GM19043 (cell line): ENCODE data around the gene CLDN34.
A peak's percentile ranks its signal among the peaks of the same experiment; 100 is the strongest.

ENCODE experiments used
- ATAC-seq: cut with Tn5 transposase; IDR thresholded peaks from one replicate; pipeline ENCODE4 v1.9.1; 2021; ENCODE audit warnings: low read depth; ENCODE audit not compliant: unreplicated experiment

The CLDN34 gene

GRCh38 chrX:9980401-9980800, 13.2 kb downstream of the CLDN34 start:
- ATAC-seq, result no peak

DNA sequence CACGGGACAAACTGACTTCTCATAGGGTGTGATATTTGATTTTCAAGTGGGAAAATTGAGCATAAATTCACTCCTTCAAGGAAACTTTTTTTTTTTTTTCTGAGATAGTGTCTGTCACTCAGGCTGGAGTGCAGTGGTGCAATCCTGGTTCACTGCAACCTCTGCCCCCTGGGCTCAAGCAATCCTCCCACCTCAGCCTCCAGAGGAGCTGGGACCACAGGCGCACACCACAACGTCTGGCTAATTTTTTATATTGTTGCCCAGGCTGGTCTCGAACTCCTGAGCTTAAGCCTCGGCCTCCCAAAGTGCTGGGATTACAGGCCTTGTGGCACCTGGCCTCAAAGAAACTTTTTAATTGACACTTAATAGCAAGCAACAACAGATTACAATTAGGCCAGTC, 13.8 kb downstream of the CLDN34 start:
- no peak for ATAC-seq

GRCh38 chrX:9983441-9983840, 16.3 kb downstream of the CLDN34 start:
- no peak for ATAC-seq

- ATAC-seq, result no peak
Observed at GRCh38 chrX:9983846-9984245, 16.7 kb downstream of the CLDN34 start.

DNA sequence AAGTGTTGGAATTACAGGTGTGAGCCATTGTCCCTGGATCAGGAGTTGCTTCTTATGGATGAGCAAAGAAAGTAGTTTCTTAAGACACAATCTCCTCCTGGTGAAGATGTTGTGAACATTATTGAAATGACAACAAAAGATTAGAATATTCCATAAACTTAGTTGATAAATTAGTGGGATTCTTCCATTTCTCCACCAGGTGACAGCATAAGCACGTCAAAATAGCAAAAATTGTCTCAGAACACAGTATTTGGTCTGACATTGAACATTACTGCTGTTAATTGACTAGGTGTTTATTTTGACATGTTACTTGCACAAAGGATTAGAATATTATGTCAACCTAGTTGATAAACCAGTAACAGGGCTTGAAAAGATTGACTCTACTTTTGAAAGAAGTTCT, 21.6 kb downstream of the CLDN34 start:
- ATAC-seq, result no peak

GRCh38 chrX:9992061-9992460, 24.9 kb downstream of the CLDN34 start:
- ATAC-seq, result no peak

- no peak for ATAC-seq
Observed at GRCh38 chrX:9992724-9993123, 25.6 kb downstream of the CLDN34 start.

DNA sequence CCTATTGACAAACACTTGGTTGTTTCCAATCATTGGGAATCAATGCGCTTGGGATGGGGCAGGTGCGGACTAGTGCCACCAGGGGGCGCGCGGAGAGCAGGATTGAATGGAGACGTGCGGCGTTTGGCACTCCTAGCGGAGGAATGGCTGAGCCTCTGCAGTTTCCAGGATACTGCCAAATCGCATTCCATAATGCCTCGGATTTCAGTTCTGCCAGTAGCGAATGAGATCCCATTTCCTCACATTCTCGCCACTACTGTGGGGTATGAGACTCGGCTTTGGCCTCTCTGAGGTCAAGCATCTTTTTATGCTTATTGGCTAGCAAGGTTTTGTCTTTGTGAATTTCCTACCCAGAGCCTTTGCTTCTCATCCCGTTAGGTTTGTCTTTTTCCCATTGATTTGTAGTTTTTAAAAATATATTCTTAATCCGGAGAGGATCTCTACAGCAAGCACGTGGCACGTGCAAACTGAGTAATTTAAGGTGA, 28.7 kb downstream of the CLDN34 start:
- peak; percentile 68 for ATAC-seq

- ATAC-seq, result no peak
Observed at GRCh38 chrX:9997041-9997440, 29.9 kb downstream of the CLDN34 start.

DNA sequence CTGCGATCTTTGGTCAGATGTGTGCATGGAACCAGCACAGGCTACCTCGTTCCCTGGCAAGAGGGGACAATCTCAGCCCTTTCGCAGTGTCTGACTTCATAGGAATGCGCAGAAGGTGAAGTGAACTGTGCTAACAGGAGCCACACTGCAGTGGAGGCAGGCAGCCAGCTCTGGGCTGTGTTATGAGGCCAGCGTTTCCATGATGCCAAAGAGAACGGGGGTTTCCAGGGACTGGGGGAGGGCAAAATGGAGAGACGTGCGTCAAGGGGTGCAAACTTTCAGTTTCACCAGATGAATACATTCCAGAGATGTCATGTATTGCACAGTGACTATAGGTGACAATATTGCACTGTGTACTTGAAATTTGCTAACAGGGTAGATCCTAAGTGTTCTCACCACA, 30.4 kb downstream of the CLDN34 start:
- ATAC-seq, result no peak

- ATAC-seq, result no peak
Observed at GRCh38 chrX:10001496-10001895, 34.3 kb downstream of the CLDN34 start.

DNA sequence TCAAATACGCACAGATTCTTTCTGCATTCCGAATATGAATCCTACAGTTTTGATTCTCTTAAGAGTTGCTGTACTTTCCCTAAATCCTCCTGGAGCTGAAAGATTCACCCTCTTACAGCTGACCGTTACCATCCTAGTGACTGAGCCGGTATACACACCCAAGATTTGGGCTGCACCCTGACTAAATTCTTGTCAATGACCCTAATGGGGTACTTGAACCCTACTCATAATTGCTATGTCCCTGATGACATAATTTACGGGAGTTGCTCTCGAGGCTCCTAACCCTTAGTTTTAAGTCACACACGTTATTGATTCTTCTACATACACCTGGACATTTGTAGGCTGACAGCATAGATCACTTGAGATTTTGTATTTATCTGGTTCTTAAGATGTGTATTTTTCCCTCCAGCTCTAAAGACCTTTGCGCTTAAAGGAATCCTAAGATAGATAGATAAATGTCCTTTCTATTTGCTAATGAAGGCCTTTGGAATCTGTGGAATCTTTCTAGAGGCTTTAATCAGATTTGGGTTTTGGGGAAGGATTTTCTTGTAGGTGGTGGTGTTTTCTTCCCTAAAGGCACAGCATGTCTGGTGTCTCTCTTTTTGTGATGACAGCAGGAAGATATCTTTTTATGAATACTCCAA, 37.8 kb downstream of the CLDN34 start:
- ATAC-seq, result no peak

GRCh38 chrX:10006086-10006485, 38.9 kb downstream of the CLDN34 start:
- ATAC-seq, result no peak

- ATAC-seq, result no peak
Observed at GRCh38 chrX:10006770-10007169, 39.6 kb downstream of the CLDN34 start.

DNA sequence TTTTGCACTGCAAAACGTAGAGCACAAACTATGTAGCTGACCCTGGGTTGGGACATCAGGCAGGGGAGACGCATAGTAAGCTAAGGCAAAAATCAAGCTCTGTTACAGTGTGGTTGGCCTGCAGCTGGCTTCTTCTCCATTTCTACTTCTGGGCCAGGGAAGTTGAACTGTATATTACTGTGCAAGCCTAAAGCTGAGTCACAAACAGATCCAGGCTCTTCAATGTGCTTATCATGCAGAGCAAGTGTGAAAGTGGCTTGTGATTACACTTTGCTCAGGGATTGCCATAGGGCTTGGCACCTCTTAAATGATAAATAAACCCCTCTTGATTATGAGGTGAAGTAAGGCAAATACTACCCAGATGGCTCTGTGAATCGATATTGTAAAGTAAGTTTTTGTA, 40.5 kb downstream of the CLDN34 start:
- ATAC-seq, result no peak

DNA sequence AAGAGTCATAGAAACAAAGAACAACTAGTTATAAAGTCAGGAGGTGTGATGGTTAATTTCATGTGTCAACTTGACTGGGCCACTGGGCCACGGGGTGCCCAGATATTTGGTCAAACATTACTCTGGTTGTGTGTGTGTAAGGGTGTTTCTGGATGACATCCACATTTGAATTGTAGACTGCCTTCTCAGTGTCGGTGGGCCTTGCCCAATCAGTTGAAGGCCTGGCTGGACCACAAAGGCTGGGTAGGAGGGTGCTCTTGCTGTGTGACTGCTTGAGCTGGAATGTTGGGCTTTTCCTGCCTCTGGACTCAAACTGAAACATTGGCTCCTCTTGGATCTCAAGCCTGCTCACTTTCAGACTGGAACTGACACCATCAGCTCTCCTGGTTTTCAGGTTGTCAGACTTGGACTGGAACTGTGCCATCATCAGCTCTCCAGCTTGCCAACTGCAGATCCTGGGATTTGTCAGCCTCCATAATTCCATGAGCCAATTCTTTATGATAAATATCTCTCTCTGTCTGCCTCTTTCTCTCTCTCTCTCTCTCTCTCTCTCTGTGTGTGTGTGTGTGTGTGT, 41.4 kb downstream of the CLDN34 start:
- no peak for ATAC-seq

DNA sequence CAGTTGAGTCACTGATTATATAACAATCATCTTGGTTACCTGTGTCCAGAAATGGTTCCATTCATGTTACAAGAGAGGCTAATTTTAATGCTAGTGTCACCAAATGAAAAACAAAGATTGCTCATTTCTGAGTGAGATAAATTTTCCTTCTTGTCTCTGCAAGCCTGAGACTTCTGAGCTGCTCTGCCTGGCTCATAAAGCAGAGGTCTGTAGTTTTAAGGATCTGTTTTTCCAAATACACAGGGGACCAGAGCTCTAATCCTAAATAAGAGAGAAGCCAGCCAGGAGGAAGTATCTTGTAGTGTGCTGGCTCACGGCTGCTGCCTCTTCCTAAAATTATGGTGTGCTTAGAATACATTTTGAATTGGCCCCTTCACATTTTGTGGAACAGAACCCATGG, 42.6 kb downstream of the CLDN34 start:
- no peak for ATAC-seq

DNA sequence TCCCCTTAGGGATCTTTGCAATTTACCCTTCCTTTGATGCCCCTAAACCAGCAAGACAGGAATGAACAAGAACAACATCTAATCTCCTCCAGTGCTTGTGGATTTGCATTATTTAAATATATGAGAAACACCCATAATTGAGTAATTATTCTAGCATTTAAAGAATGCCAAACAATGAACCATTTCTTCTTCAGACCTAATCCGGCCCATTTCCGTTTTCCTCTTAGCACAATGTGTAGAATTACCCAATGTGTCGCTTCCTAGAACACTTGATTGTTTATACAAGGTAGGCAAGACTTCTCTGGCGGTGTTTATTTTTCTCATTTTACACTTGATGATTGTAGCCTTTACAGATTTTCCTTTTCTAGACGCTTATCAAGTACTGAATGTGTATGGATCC, 43.5 kb downstream of the CLDN34 start:
- no peak for ATAC-seq

- ATAC-seq, result no peak
Observed at GRCh38 chrX:10011261-10011931, 44.2 kb downstream of the CLDN34 start.

DNA sequence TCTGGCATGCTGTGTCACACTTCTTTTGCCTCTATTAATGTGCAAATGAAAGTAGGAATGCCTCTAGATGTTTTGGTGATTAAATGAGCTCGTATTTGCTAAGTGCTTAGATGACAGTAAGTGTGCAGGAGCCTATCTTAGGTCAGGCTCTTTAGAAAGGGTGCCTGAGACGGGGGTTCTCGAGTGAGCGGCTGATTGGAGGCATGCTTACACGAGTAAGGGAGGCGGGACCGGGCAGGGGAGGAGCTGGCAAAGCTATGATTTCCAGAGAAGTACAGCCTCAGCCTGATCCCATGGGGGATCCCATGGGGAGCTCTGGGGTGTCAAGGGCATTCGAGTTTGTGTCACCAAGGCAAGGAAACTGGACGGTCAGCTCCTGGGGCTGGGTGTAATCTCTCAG, 44.8 kb downstream of the CLDN34 start:
- no peak for ATAC-seq

GRCh38 chrX:10014462-10015354, 47.5 kb downstream of the CLDN34 start:
- peak; percentile 91 for ATAC-seq
